ENCODE measurements around the gene INPP5B. TPM values are rescaled to one million over a fixed set of nuclear protein-coding genes. Genes with fewer than 3 reads are reported as not detected.
A peak's percentile ranks its signal among the peaks of the same experiment; 100 is the strongest.

Gene INPP5B
- total RNA-seq, 1 donor from 2014 or later, result 21.2 TPM

DNA sequence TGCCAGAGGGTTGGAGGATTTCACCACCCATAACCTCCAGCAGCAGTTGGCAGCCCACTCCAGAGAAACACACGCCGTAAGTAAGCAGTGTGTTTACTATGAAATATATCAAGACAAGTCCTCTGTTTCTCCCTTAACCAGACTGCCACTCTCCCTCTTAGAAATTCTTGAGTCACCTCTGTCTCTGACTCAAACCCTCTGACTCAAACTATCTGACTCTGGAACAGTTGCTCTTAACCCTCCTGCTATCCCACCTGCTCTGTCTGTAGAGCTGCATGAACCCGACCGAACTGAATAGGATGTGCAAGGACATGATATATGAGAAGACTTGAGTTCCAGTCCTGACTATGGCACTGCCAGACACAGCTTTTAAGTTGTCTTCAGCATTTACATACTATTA, 14.1 kb downstream of the INPP5B start:
- H3K4me1 Mint-ChIP-seq (ENCODE audit: low read depth), result peaks cover 25% of the 10 kb centered on the region
- no peak for DNase-seq (ENCODE audit: low spot score)
- H3K4me3 Mint-ChIP-seq (ENCODE audit: unreplicated experiment), result no peak overlapping the region
- no peaks in the 10 kb centered on the region for H3K9me3 Mint-ChIP-seq (ENCODE audit: low read depth)
- TF ChIP-seq, protein P1, sequence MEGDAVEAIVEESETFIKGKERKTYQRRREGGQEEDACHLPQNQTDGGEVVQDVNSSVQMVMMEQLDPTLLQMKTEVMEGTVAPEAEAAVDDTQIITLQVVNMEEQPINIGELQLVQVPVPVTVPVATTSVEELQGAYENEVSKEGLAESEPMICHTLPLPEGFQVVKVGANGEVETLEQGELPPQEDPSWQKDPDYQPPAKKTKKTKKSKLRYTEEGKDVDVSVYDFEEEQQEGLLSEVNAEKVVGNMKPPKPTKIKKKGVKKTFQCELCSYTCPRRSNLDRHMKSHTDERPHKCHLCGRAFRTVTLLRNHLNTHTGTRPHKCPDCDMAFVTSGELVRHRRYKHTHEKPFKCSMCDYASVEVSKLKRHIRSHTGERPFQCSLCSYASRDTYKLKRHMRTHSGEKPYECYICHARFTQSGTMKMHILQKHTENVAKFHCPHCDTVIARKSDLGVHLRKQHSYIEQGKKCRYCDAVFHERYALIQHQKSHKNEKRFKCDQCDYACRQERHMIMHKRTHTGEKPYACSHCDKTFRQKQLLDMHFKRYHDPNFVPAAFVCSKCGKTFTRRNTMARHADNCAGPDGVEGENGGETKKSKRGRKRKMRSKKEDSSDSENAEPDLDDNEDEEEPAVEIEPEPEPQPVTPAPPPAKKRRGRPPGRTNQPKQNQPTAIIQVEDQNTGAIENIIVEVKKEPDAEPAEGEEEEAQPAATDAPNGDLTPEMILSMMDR (IDR thresholded peaks at IDR 0.05), result no peak
- H3K36me3 Mint-ChIP-seq (ENCODE audit: low read depth), result peaks cover 13% of the 10 kb centered on the region
- no peaks in the 10 kb centered on the region for H3K27me3 Mint-ChIP-seq (ENCODE audit: low read depth)
- no peak overlapping the region for H3K27ac Mint-ChIP-seq (ENCODE audit: unreplicated experiment)

DNA sequence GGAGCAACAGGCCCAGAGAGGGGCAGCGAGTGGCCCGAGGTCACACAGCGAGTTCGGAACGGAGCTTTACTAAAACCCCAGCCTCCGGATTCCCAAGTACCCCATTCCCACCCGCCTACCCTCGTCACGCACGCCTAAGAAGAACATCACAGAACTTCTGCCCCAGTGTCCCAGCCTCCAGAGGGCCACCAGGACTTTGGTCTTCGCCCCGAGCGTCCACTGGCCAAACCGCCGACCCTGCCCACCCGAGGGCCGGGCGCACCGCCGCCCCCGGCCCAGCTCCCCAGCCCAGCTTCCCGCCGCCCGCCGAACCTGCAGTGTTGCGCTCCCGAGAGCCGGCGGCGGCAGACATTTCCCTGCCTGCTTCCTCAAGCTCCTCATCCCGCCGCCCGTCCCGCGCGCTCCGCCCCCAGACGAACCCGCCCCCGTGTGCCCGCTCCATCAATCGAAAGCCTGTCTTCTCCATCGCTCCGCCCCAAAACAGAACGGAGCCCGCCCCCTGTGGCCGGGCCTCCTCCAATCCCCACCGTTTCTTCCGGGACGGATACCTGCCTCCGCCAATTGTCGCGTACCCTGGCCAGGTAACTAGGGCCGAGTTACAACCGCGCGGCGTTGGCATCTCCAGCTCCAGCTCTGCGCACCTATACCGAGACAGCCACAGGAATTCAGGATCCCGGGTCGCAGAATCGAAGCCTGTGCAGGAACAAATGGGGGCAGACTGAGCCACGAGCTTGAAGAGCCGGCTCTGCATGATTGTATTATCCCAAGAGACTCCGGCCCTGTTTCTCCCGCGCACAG, 15.3 kb downstream of the INPP5B start:
- Mint-ChIP-seq H3K36me3 (ENCODE audit: low read depth) (peaks cover 13% of the 10 kb centered on the region), H3K4me1 (ENCODE audit: low read depth) (peaks cover 29% of the 10 kb centered on the region), H3K9me3 (ENCODE audit: low read depth) (no peaks in the 10 kb centered on the region), H3K27me3 (ENCODE audit: low read depth) (no peaks in the 10 kb centered on the region), H3K4me3 (ENCODE audit: unreplicated experiment) (peak overlapping the region; percentile 78), H3K27ac (ENCODE audit: unreplicated experiment) (peak overlapping the region; percentile 61)
- TF ChIP-seq, protein P1 (IDR thresholded peaks at IDR 0.05), result peak; percentile 21
- DNase-seq (ENCODE audit: low spot score), result peak; percentile 97

GRCh38 chr1:37931102-37931360, 15.8 kb downstream of the INPP5B start:
- Mint-ChIP-seq H3K27ac (ENCODE audit: unreplicated experiment) (no peak overlapping the region), H3K27me3 (ENCODE audit: low read depth) (no peaks in the 10 kb centered on the region)

GRCh38 chr1:37930246-37931101, 16.4 kb downstream of the INPP5B start:
- no peaks in the 10 kb centered on the region for H3K9me3 Mint-ChIP-seq (ENCODE audit: low read depth)
- TF ChIP-seq, protein P1 (IDR thresholded peaks at IDR 0.05), result no peak
- H3K27ac Mint-ChIP-seq (ENCODE audit: unreplicated experiment), result peak overlapping the region; percentile 63
- peak; percentile 27 for DNase-seq (ENCODE audit: low spot score)
- no peaks in the 10 kb centered on the region for H3K27me3 Mint-ChIP-seq (ENCODE audit: low read depth)
- H3K4me1 Mint-ChIP-seq (ENCODE audit: low read depth), result peaks cover 40% of the 10 kb centered on the region
- peaks cover 9% of the 10 kb centered on the region for H3K36me3 Mint-ChIP-seq (ENCODE audit: low read depth)
- peak overlapping the region; percentile 78 for H3K4me3 Mint-ChIP-seq (ENCODE audit: unreplicated experiment)

More at GRCh38 chr1:37931102-37931360, 15.8 kb downstream of the INPP5B start:
- no peak for DNase-seq (ENCODE audit: low spot score)
- Mint-ChIP-seq H3K4me3 (ENCODE audit: unreplicated experiment) (peak overlapping the region; percentile 78), H3K36me3 (ENCODE audit: low read depth) (peaks cover 11% of the 10 kb centered on the region), H3K9me3 (ENCODE audit: low read depth) (no peaks in the 10 kb centered on the region), H3K4me1 (ENCODE audit: low read depth) (peaks cover 34% of the 10 kb centered on the region)
- TF ChIP-seq, protein P1 (IDR thresholded peaks at IDR 0.05), result no peak

Measured in chondrocyte (in vitro differentiated cells).